ENCODE data around the gene F2RL2.

Gene F2RL2

DNA sequence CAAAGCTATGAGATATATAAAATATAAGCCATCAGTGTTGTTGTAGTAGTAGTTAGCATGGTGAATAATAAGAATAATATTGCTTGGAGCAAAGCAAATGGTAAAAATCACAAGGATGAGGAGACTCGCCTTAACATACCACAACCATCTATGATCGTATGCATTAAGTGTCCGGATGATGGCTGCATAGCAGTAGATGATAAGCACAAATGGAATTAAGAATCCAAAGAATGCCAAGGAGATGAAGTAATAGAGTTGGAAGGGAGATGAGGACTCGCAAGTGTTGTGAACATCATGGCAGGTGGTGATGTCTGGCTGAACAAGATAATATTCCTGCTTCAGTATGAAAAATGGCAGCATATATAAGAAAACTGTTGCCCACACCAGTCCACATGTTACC, 5.5 kb downstream of the F2RL2 start:
- no peaks in the 10 kb centered on the region for H3K36me3 ChIP-seq (ENCODE audit: insufficient read depth, low read length)
- H3K27me3 ChIP-seq (ENCODE audit: insufficient read depth, low read length, poor library complexity): no peaks in the 10 kb centered on the region
- no peak overlapping the region for H3K4me2 ChIP-seq (ENCODE audit: insufficient read depth, low read length)
- no peak for ATAC-seq (ENCODE audit: insufficient read depth, low read depth)
- TF ChIP-seq, protein P1, sequence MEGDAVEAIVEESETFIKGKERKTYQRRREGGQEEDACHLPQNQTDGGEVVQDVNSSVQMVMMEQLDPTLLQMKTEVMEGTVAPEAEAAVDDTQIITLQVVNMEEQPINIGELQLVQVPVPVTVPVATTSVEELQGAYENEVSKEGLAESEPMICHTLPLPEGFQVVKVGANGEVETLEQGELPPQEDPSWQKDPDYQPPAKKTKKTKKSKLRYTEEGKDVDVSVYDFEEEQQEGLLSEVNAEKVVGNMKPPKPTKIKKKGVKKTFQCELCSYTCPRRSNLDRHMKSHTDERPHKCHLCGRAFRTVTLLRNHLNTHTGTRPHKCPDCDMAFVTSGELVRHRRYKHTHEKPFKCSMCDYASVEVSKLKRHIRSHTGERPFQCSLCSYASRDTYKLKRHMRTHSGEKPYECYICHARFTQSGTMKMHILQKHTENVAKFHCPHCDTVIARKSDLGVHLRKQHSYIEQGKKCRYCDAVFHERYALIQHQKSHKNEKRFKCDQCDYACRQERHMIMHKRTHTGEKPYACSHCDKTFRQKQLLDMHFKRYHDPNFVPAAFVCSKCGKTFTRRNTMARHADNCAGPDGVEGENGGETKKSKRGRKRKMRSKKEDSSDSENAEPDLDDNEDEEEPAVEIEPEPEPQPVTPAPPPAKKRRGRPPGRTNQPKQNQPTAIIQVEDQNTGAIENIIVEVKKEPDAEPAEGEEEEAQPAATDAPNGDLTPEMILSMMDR (IDR thresholded peaks at IDR 0.05; ENCODE audit: borderline replicate concordance, extremely low read depth, low read length, poor library complexity, severe bottlenecking): no peak
- TF ChIP-seq EZH2 (IDR thresholded peaks at IDR 0.05; ENCODE audit: borderline replicate concordance, low read depth, low read length, severe bottlenecking): no peak
- H3K27ac ChIP-seq (ENCODE audit: low read length): no peak overlapping the region
- H3K9ac ChIP-seq (ENCODE audit: low read depth, low read length): no peak overlapping the region
- H3K9me3 ChIP-seq (ENCODE audit: insufficient read depth, low read length, severe bottlenecking): no peaks in the 10 kb centered on the region
- H3K79me2 ChIP-seq (ENCODE audit: insufficient read depth, low read length): no peaks in the 10 kb centered on the region
- DNase-seq: no peak
- no peak overlapping the region for H2AFZ ChIP-seq (ENCODE audit: low read depth, low read length)
- no peaks in the 10 kb centered on the region for H4K20me1 ChIP-seq (ENCODE audit: insufficient read depth, low read length)
- no peak overlapping the region for H3K4me3 ChIP-seq (ENCODE audit: low read depth in 1 of 2, low read length in 2 of 2)
- no peaks in the 10 kb centered on the region for H3K4me1 ChIP-seq (ENCODE audit: insufficient read depth, low read length)

DNA sequence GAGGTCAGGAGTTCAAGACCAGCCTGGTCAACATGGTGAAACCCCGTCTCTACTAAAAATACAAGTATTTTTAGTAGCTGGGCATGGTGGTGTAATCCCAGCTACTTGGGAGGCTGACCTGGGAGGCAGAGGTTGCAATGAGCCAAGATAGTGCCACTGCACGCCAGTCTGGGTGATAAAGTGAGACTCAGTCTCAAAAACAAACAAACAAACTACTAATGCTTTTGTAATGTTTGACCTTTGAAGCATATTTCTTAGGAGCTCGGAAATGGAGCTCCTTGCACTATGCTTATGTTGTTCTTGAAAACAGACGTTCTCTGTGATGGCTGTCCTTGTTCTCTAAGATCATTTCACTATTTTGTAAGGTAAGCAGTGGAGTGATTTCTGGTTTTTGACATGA, 6.0 kb downstream of the F2RL2 start:
- Histone ChIP-seq H3K9me3 (ENCODE audit: insufficient read depth, low read length, severe bottlenecking) (no peaks in the 10 kb centered on the region), H3K4me2 (ENCODE audit: insufficient read depth, low read length) (no peak overlapping the region)

DNA sequence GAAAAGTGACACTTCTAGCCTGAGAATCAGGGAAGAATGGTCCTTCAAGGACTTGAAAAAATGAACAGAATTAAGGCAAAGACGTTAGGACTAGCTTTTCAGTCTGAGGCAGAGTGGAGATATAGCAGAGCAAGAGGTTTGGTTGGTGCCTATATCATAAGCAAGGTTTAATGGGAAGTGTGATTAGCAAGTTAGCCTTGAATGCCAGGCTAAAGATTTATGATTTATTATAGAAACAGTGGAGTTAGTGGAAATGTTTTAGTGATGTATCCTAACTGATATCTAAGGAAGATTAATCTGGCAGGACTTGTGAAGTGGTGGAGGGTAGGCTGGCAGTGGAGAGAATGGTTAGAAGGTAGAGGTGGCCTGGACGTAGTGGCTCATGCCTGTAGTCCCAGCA, 7.0 kb downstream of the F2RL2 start:
- Histone ChIP-seq H3K27ac (ENCODE audit: low read length) (no peak overlapping the region), H3K36me3 (ENCODE audit: insufficient read depth, low read length) (no peaks in the 10 kb centered on the region), H3K4me2 (ENCODE audit: insufficient read depth, low read length) (no peak overlapping the region), H3K27me3 (ENCODE audit: insufficient read depth, low read length, poor library complexity) (no peaks in the 10 kb centered on the region), H3K4me1 (ENCODE audit: insufficient read depth, low read length) (no peaks in the 10 kb centered on the region), H3K9me3 (ENCODE audit: insufficient read depth, low read length, severe bottlenecking) (no peaks in the 10 kb centered on the region), H2AFZ (ENCODE audit: low read depth, low read length) (no peak overlapping the region), H3K9ac (ENCODE audit: low read depth, low read length) (no peak overlapping the region), H4K20me1 (ENCODE audit: insufficient read depth, low read length) (no peaks in the 10 kb centered on the region), H3K4me3 (ENCODE audit: low read depth in 1 of 2, low read length in 2 of 2) (no peak overlapping the region), H3K79me2 (ENCODE audit: insufficient read depth, low read length) (no peaks in the 10 kb centered on the region)
- ATAC-seq (ENCODE audit: insufficient read depth, low read depth) (no peak), DNase-seq (no peak)
- TF ChIP-seq, protein P1 (IDR thresholded peaks at IDR 0.05; ENCODE audit: borderline replicate concordance, extremely low read depth, low read length, poor library complexity, severe bottlenecking): no peak
- no peak for TF ChIP-seq EZH2 (IDR thresholded peaks at IDR 0.05; ENCODE audit: borderline replicate concordance, low read depth, low read length, severe bottlenecking)

More for the DNA sequence above, 6.0 kb downstream of the F2RL2 start:
- Histone ChIP-seq H3K4me3 (ENCODE audit: low read depth in 1 of 2, low read length in 2 of 2) (no peak overlapping the region), H4K20me1 (ENCODE audit: insufficient read depth, low read length) (no peaks in the 10 kb centered on the region), H3K27ac (ENCODE audit: low read length) (no peak overlapping the region), H3K4me1 (ENCODE audit: insufficient read depth, low read length) (no peaks in the 10 kb centered on the region), H3K36me3 (ENCODE audit: insufficient read depth, low read length) (no peaks in the 10 kb centered on the region), H3K27me3 (ENCODE audit: insufficient read depth, low read length, poor library complexity) (no peaks in the 10 kb centered on the region), H2AFZ (ENCODE audit: low read depth, low read length) (no peak overlapping the region), H3K79me2 (ENCODE audit: insufficient read depth, low read length) (no peaks in the 10 kb centered on the region), H3K9ac (ENCODE audit: low read depth, low read length) (no peak overlapping the region)
- ATAC-seq (ENCODE audit: insufficient read depth, low read depth): no peak
- TF ChIP-seq, protein P1 (IDR thresholded peaks at IDR 0.05; ENCODE audit: borderline replicate concordance, extremely low read depth, low read length, poor library complexity, severe bottlenecking): no peak
- TF ChIP-seq EZH2 (IDR thresholded peaks at IDR 0.05; ENCODE audit: borderline replicate concordance, low read depth, low read length, severe bottlenecking): no peak
- DNase-seq: no peak

DNA sequence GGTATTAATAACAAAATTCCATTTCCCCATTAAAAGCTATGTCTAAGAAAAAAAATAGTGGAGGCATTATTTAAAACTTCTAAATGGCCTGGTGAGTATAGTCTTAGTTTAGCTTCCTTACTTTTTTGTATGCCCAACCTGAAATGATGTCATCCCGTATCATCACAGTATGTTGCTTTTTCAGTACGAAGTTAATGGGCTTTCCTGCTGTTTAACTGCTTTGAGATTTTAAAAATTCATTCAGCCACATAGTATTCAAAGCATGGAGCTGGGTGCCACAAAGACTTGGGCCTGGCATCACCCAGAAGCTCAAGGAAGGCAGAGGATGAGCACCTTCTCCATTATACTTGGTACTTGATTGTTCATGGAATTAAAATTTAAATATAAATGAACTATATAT, 7.4 kb downstream of the F2RL2 start:
- Histone ChIP-seq H3K4me2 (ENCODE audit: insufficient read depth, low read length) (no peak overlapping the region), H3K9ac (ENCODE audit: low read depth, low read length) (no peak overlapping the region), H3K27me3 (ENCODE audit: insufficient read depth, low read length, poor library complexity) (no peaks in the 10 kb centered on the region), H2AFZ (ENCODE audit: low read depth, low read length) (no peak overlapping the region), H4K20me1 (ENCODE audit: insufficient read depth, low read length) (no peaks in the 10 kb centered on the region), H3K27ac (ENCODE audit: low read length) (no peak overlapping the region), H3K36me3 (ENCODE audit: insufficient read depth, low read length) (no peaks in the 10 kb centered on the region), H3K79me2 (ENCODE audit: insufficient read depth, low read length) (no peaks in the 10 kb centered on the region), H3K4me3 (ENCODE audit: low read depth in 1 of 2, low read length in 2 of 2) (no peak overlapping the region), H3K4me1 (ENCODE audit: insufficient read depth, low read length) (no peaks in the 10 kb centered on the region), H3K9me3 (ENCODE audit: insufficient read depth, low read length, severe bottlenecking) (no peaks in the 10 kb centered on the region)
- DNase-seq (no peak), ATAC-seq (ENCODE audit: insufficient read depth, low read depth) (no peak)
- TF ChIP-seq, protein P1 (IDR thresholded peaks at IDR 0.05; ENCODE audit: borderline replicate concordance, extremely low read depth, low read length, poor library complexity, severe bottlenecking): no peak
- no peak for TF ChIP-seq EZH2 (IDR thresholded peaks at IDR 0.05; ENCODE audit: borderline replicate concordance, low read depth, low read length, severe bottlenecking)
